Activated CD4-positive, alpha-beta T cell treated with anti-CD3 and anti-CD28 coated beads for 36 hours (primary cell): Measurements from ENCODE around the gene EIF4G2. TPM values are rescaled to one million over a fixed set of nuclear protein-coding genes. Genes with fewer than 3 reads are reported as not detected.

ENCODE experiments used
- ATAC-seq: fragments of 200-7000 bp; cut with Tn5 transposase; one replicate; pipeline ENCODE4 v1.10.0; 2021; ENCODE audit warnings: mild to moderate bottlenecking, moderate library complexity
- CTCF ChIA-PET: fragments of 350-600 bp; sonication (Branson Sonifier 250); formaldehyde crosslinking; loops from one replicate; lab custom pipeline; 2021; ENCODE audit warnings: antibody characterized with exemption; lab: Charles Lee
- POLR2A ChIA-PET: fragments of 350-600 bp; sonication (Branson Sonifier 250); formaldehyde crosslinking; loops from one replicate; lab custom pipeline; 2021; ENCODE audit warnings: antibody characterized with exemption, inconsistent platforms; lab: Charles Lee
- DNase-seq: peaks from one replicate; pipeline ENCODE4 v3.0.0-alpha.2; 2020
- H3K27ac Mint-ChIP-seq: one replicate; pipeline ENCODE4 v1.8.0; 2021; ENCODE audit warnings: mixed read lengths
- H3K27me3 Mint-ChIP-seq: one replicate; pipeline ENCODE4 v1.8.0; 2021; ENCODE audit warnings: mixed read lengths
- H3K36me3 Mint-ChIP-seq: one replicate; pipeline ENCODE4 v1.8.0; 2021; ENCODE audit warnings: low read depth, mixed read lengths
- H3K4me1 Mint-ChIP-seq: one replicate; pipeline ENCODE4 v1.8.0; 2021; ENCODE audit warnings: mixed read lengths
- H3K4me3 Mint-ChIP-seq: one replicate; pipeline ENCODE4 v1.8.0; 2021; ENCODE audit warnings: mild to moderate bottlenecking, moderate library complexity, mixed read lengths
- H3K9me3 Mint-ChIP-seq: one replicate; pipeline ENCODE4 v1.8.0; 2021; ENCODE audit warnings: low read depth, mixed read lengths
- intact Hi-C, 2 experiments: fragments of 100-400 bp; cut with DNase I in 1 of 2; cut with micrococcal nuclease in 1 of 2; formaldehyde crosslinking; loops; one replicate each; pipeline versions ENCODE4 v1.14.2 to v1.15.1; 2022 to 2024; cut with DNase I, micrococcal nuclease
- total RNA-seq, 2 experiments: library from RNA; stranded (reverse); gene quantifications; one replicate each; pipeline ENCODE4 v1.2.3, GENCODE V29; 2021

The EIF4G2 gene
- total RNA-seq, 2 experiments from 2014 or later: 953 to 1,693 TPM

- Mint-ChIP-seq H3K36me3 (peaks cover 20% of the 10 kb centered on the region), H3K4me1 (peaks cover 16% of the 10 kb centered on the region), H3K27me3 (no peaks in the 10 kb centered on the region), H3K4me3 (peak overlapping the region; percentile 96), H3K27ac (peak overlapping the region; percentile 40), H3K9me3 (no peaks in the 10 kb centered on the region)
- intact Hi-C loops: loop anchor here (5.0 to 10.0 kb wide), 4 partner anchors 295 to 1288 kb away; partner anchors contain the start of genes AMPD3 (in 1 of the 2), GALNT18 (in 1 of the 2), USP47 (in 1 of the 2) and ZNF143 (in 1 of the 2)
- DNase-seq (no peak), ATAC-seq (no peak)
- ChIA-PET POLR2A (interaction anchor here (0.6 kb wide), 1 partner anchor 44 kb away, joined by 3 read pairs; no protein-coding TSS in a partner anchor), CTCF (interaction anchor here (2.5 to 3.2 kb wide), 2 partner anchors 11 to 18 kb away, joined by 7 to 13 read pairs; no protein-coding TSS in a partner anchor)
Observed at GRCh38 chr11:10752486-10752885, 56.2 kb downstream of the EIF4G2 start.

DNA sequence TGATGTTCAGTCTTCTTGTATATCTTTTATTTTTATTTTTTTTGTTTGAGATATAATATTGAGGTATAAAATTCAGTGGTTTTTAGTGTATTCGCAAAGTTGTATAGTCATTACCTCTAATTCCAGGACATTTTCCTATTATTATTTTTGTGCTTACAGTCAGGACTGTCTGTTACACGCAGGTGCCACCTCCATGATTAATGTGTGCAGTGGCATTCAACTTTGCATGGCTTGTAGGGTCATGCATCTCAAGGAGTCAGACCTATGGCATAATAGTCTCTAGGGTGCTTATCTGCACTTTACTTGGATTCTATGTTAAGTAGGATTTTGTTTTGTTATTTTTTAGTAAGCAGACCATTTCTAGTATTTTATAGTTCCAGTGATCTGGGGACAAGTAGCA is 56.7 kb downstream of the EIF4G2 start:
- DNase-seq: no peak
- intact Hi-C loops: loop anchor here (5.0 to 10.0 kb wide), 4 partner anchors 295 to 1287 kb away; partner anchors contain the start of genes AMPD3 (in 1 of the 2), GALNT18 (in 1 of the 2), USP47 (in 1 of the 2) and ZNF143 (in 1 of the 2)

GRCh38 chr11:10751581-10751940 is 57.2 kb downstream of the EIF4G2 start:
- ChIA-PET CTCF (interaction anchor here (0.9 to 3.2 kb wide), 6 partner anchors 9 to 174 kb away, joined by 3 to 13 read pairs (median 5); no protein-coding TSS in a partner anchor), POLR2A (interaction anchor here (0.6 to 1.0 kb wide), 4 partner anchors 9 to 416 kb away, joined by 3 to 8 read pairs (median 4); partner anchors contain the start of gene EIF4G2)
- H3K27ac Mint-ChIP-seq: peak overlapping the region; percentile 92
- ATAC-seq (peak; percentile 5), DNase-seq (no peak)
- intact Hi-C loops: loop anchor here (1.0 to 10.0 kb wide), 7 partner anchors 57 to 1287 kb away; partner anchors contain the start of genes EIF4G2 (in 2 of the 2), ZBED5 (in 2 of the 2), AMPD3 (in 1 of the 2) and GALNT18 (in 1 of the 2)
- no peaks in the 10 kb centered on the region for H3K9me3 Mint-ChIP-seq
- H3K4me1 Mint-ChIP-seq: peaks cover 16% of the 10 kb centered on the region
- H3K27me3 Mint-ChIP-seq: no peaks in the 10 kb centered on the region
- H3K36me3 Mint-ChIP-seq: peaks cover 15% of the 10 kb centered on the region
- peak overlapping the region; percentile 96 for H3K4me3 Mint-ChIP-seq

More for the DNA sequence above, 56.7 kb downstream of the EIF4G2 start:
- ChIA-PET CTCF (interaction anchor here (1.4 to 3.2 kb wide), 3 partner anchors 11 to 41 kb away, joined by 5 to 13 read pairs (median 7); no protein-coding TSS in a partner anchor), POLR2A (interaction anchor here (0.6 kb wide), 1 partner anchor 44 kb away, joined by 3 read pairs; no protein-coding TSS in a partner anchor)
- Mint-ChIP-seq H3K9me3 (no peaks in the 10 kb centered on the region), H3K4me1 (peaks cover 16% of the 10 kb centered on the region), H3K27ac (peak overlapping the region; percentile 92), H3K36me3 (peaks cover 18% of the 10 kb centered on the region), H3K27me3 (no peaks in the 10 kb centered on the region), H3K4me3 (peak overlapping the region; percentile 96)
- no peak for ATAC-seq

DNA sequence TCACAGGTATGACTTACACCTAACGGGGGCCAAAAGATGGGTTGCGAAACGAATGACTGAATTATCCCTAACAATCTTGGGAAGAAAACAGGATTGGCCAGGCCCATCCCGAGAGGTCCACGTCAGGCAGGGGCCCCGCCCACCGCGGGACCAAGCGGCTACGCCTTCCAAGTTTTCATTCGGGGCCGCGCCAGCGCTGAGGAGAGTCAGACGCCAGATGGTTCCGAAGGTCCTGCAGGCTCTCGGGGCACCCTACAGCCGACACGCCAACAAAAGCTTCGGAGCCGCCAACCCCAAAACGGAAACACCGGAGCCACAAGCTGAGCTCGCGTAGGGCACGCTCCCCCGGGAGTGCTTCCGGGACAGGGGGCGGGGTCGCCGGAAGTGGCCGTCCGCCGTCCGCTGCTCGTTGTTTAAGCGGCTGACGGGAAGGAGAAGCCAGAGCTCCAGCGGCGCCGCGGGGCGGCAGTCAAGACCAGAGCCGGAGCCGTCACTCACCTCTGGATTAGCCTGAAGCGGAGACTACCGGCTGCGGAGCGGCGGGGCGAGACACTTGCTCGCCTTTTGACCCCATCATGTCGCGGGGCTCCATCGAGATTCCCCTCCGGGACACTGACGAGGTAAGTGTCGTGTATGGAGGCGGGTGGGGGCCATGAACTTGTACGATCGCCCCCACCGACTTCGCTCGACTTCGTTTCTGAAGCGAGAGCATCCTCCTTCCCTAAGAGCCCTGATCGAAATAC is 57.7 kb downstream of the EIF4G2 start, which contains the start of gene CTR9:
CTR9 (plus strand) TSS at position 409 of the 743 bp plus-strand sequence; CDS start at position 576, 167 bp downstream.
- peak within 1 kb of the TSS; percentile 92 for H3K27ac Mint-ChIP-seq
- intact Hi-C loops: loop anchor here (1.0 to 10.0 kb wide), 8 partner anchors 57 to 1286 kb away; partner anchors contain the start of genes EIF4G2 (in 2 of the 2), ZBED5 (in 2 of the 2), AMPD3 (in 1 of the 2) and GALNT18 (in 1 of the 2)
- peaks cover 15% of the 10 kb centered on the region for H3K36me3 Mint-ChIP-seq
- no peaks in the 10 kb centered on the region for H3K9me3 Mint-ChIP-seq
- CTCF ChIA-PET: interaction anchor here (0.6 to 3.2 kb wide), 9 partner anchors 8 to 474 kb away, joined by 3 to 13 read pairs (median 4); no protein-coding TSS in a partner anchor
- POLR2A ChIA-PET: interaction anchor here (0.6 to 1.0 kb wide), 4 partner anchors 8 to 415 kb away, joined by 3 to 8 read pairs (median 4); partner anchors contain the start of gene EIF4G2
- H3K4me1 Mint-ChIP-seq: peaks cover 16% of the 10 kb centered on the region
- H3K4me3 Mint-ChIP-seq: peak within 1 kb of the TSS; percentile 96
- no peaks in the 10 kb centered on the region for H3K27me3 Mint-ChIP-seq
- ATAC-seq (peak; percentile 92), DNase-seq (peak; percentile 97)

GRCh38 chr11:10749476-10749875 is 59.2 kb downstream of the EIF4G2 start:
- Mint-ChIP-seq H3K4me3 (no peak overlapping the region), H3K27ac (no peak overlapping the region), H3K4me1 (peaks cover 18% of the 10 kb centered on the region), H3K27me3 (no peaks in the 10 kb centered on the region), H3K9me3 (no peaks in the 10 kb centered on the region), H3K36me3 (peaks cover 4% of the 10 kb centered on the region)
- intact Hi-C loops: no loop called here
- DNase-seq: no peak
- CTCF ChIA-PET: interaction anchor here (0.6 to 2.0 kb wide), 3 partner anchors 21 to 446 kb away, joined by 3 to 5 read pairs (median 3); no protein-coding TSS in a partner anchor
- ATAC-seq: no peak
- POLR2A ChIA-PET: no interaction called here

DNA sequence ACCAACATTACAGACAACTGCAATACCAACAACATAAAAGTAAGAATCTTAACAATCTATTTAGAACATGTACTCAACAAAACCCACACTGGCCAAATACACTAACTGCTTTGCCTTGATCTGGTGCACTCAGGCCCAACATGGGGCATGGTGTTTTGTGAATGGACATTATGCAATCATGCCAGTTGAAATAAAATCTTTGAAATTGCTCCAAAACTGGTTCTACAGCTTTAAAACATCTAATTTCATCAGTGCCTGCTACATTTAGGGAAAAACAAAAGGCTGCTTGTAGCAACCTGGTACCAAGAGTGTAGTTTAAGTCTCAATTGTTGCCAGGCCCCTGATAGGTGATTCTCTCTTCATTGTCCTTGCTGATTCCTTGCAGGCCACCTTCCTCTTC is 61.0 kb downstream of the EIF4G2 start:
- Mint-ChIP-seq H3K4me1 (peaks cover 32% of the 10 kb centered on the region), H3K27me3 (no peaks in the 10 kb centered on the region), H3K9me3 (no peaks in the 10 kb centered on the region), H3K27ac (no peak overlapping the region), H3K4me3 (no peak overlapping the region), H3K36me3 (peaks cover 2% of the 10 kb centered on the region)
- DNase-seq: no peak
- POLR2A ChIA-PET: no interaction called here
- intact Hi-C loops: no loop called here
- CTCF ChIA-PET: interaction anchor here (0.9 kb wide), 1 partner anchor 214 kb away, joined by 4 read pairs; no protein-coding TSS in a partner anchor
- ATAC-seq: no peak

Other genes starting within 250 kb of the EIF4G2 start
- gene LYVE1, start 240.3 kb downstream of the EIF4G2 start, total RNA-seq: not detected
- gene IRAG1, start 115.2 kb downstream of the EIF4G2 start, total RNA-seq: not detected
- gene CTR9, start 57.7 kb downstream of the EIF4G2 start, total RNA-seq: 10 to 100 TPM; 39.7 to 43.9 TPM
- gene ZBED5, start 49.1 kb upstream of the EIF4G2 start, total RNA-seq: 10 to 100 TPM; 34.1 to 44.3 TPM